IMR-90 (cell line): ENCODE results near the gene NDUFB10. TPM values are rescaled to one million over a fixed set of nuclear protein-coding genes. Genes with fewer than 3 reads are reported as not detected.

Experiments used
- ATAC-seq: fragments of 200-7000 bp; cut with Tn5 transposase; 2 replicates; pipeline ENCODE4 v1.9.1; 2020; ENCODE audit warnings: low read depth, mild to moderate bottlenecking, moderate library complexity
- BruUV-seq: library from RNA; stranded (reverse); fragments of 400-500 nt; replicated peaks from 2 replicates; lab custom pipeline; 2021; lab: Mats Ljungman, UMichigan
- CTCF ChIA-PET: fragments of 300-600 bp; formaldehyde crosslinking; extraction: SDS; loops from one replicate; lab custom pipeline; 2021; ENCODE audit warnings: antibody characterized with exemption; lab: Yijun Ruan, JAX
- POLR2A ChIA-PET: fragments of 300-600 bp; sonication (Branson Sonifier 250); formaldehyde crosslinking; loops from one replicate; lab custom pipeline; 2022; ENCODE audit warnings: antibody characterized with exemption; ENCODE audit not compliant: unreplicated experiment; lab: Charles Lee
- DNase-seq: peaks from one replicate; pipeline ENCODE4 v3.0.0; 2013
- H2AFZ ChIP-seq: replicated peaks from 2 replicates; pipeline ENCODE3; 2013; ENCODE audit warnings: low read length, mild to moderate bottlenecking; ENCODE audit not compliant: poor library complexity
- H2AK5ac ChIP-seq: 2 replicates; pipeline ENCODE4 v1.6.1; 2013; ENCODE audit warnings: low read depth, low read length, inconsistent platforms
- H2AK9ac ChIP-seq: replicated peaks from 2 replicates; pipeline ENCODE3; 2013; ENCODE audit warnings: mild to moderate bottlenecking, low read depth, low read length, moderate library complexity; ENCODE audit not compliant: poor library complexity
- H2BK120ac ChIP-seq: 2 replicates; pipeline ENCODE4 v1.6.1; 2013; ENCODE audit warnings: low read depth, low read length, inconsistent platforms
- H2BK15ac ChIP-seq: 3 replicates; pipeline ENCODE4 v1.6.1; 2013; ENCODE audit warnings: low read depth, low read length, inconsistent platforms
- H2BK20ac ChIP-seq: 2 replicates; pipeline ENCODE4 v1.6.1; 2013; ENCODE audit warnings: low read depth, mild to moderate bottlenecking, inconsistent platforms, low read length, moderate library complexity
- H2BK5ac ChIP-seq: 2 replicates; pipeline ENCODE4 v1.6.1; 2013; ENCODE audit warnings: mild to moderate bottlenecking, low read depth, low read length, inconsistent platforms; ENCODE audit not compliant: poor library complexity, severe bottlenecking
- H3K14ac ChIP-seq: replicated peaks from 2 replicates; pipeline ENCODE4 v1.6.1; 2013; ENCODE audit warnings: low read depth, low read length, inconsistent platforms
- H3K18ac ChIP-seq: 2 replicates; pipeline ENCODE4 v1.6.1; 2013; ENCODE audit warnings: low read depth, low read length, control low read depth
- H3K23ac ChIP-seq: 2 replicates; pipeline ENCODE4 v1.6.1; 2013; ENCODE audit warnings: low read depth, low read length, inconsistent platforms
- H3K27ac ChIP-seq: 2 replicates; pipeline ENCODE4 v1.5.1; 2013; ENCODE audit warnings: mild to moderate bottlenecking, control low read depth, low read length; ENCODE audit not compliant: insufficient read depth
- H3K27me3 ChIP-seq: 2 replicates; pipeline ENCODE4 v1.6.1; 2013; ENCODE audit warnings: low read length; ENCODE audit not compliant: control insufficient read depth, insufficient read depth
- H3K36me3 ChIP-seq: 2 replicates; pipeline ENCODE4 v1.6.1; 2013; ENCODE audit warnings: low read length, mixed read lengths; ENCODE audit not compliant: control insufficient read depth, insufficient read depth
- H3K4ac ChIP-seq: 2 replicates; pipeline ENCODE4 v1.6.1; 2013; ENCODE audit warnings: low read depth, low read length, inconsistent platforms
- H3K4me1 ChIP-seq: 2 replicates; pipeline ENCODE4 v1.6.1; 2013; ENCODE audit warnings: low read length, mixed read lengths; ENCODE audit not compliant: control insufficient read depth, insufficient read depth
- H3K4me2 ChIP-seq: 2 replicates; pipeline ENCODE4 v1.6.1; 2013; ENCODE audit warnings: low read depth, mild to moderate bottlenecking, control low read depth, low read length, moderate library complexity
- H3K4me3 ChIP-seq: 2 replicates; pipeline ENCODE4 v1.5.1; 2013; ENCODE audit warnings: low read depth, mild to moderate bottlenecking, control low read depth, low read length, moderate library complexity; ENCODE audit not compliant: insufficient read depth
- H3K56ac ChIP-seq: 2 replicates; pipeline ENCODE4 v1.6.1; 2013; ENCODE audit warnings: low read length, inconsistent platforms; ENCODE audit not compliant: insufficient read depth; ENCODE audit errors: extremely low read depth
- H3K79me1 ChIP-seq, 2 experiments: 2 replicates each; pipeline ENCODE4 v1.6.1; 2013; ENCODE audit warnings: low read length in 2 of 2, inconsistent platforms in 1 of 2, low read depth in 1 of 2
- H3K9ac ChIP-seq: 2 replicates; pipeline ENCODE4 v1.6.1; 2013; ENCODE audit warnings: low read depth, low read length, control low read depth
- H3K9me1 ChIP-seq: 2 replicates; pipeline ENCODE4 v1.6.1; 2013; ENCODE audit warnings: low read length, inconsistent platforms; ENCODE audit not compliant: insufficient read depth
- H3K9me3 ChIP-seq: 2 replicates; pipeline ENCODE4 v1.6.1; 2013; ENCODE audit warnings: low read length; ENCODE audit not compliant: control insufficient read depth, insufficient read depth
- H4K20me1 ChIP-seq: 2 replicates; pipeline ENCODE4 v1.6.1; 2013; ENCODE audit warnings: low read length, inconsistent platforms; ENCODE audit not compliant: insufficient read depth
- H4K5ac ChIP-seq: 2 replicates; pipeline ENCODE4 v1.6.1; 2013; ENCODE audit warnings: mild to moderate bottlenecking, low read depth, low read length, control low read depth
- H4K8ac ChIP-seq, 2 experiments: 2 replicates each; pipeline ENCODE4 v1.6.1; 2013; ENCODE audit warnings: low read depth in 2 of 2, low read length in 2 of 2, control low read depth in 1 of 2, inconsistent platforms in 1 of 2
- H4K91ac ChIP-seq: 2 replicates; pipeline ENCODE4 v1.6.1; 2013; ENCODE audit warnings: low read depth, low read length, inconsistent platforms; ENCODE audit not compliant: insufficient read depth
- BHLHE40 ChIP-seq: fragments of 150-350 bp; IDR thresholded peaks from 2 replicates; pipeline ENCODE4 v1.6.1; 2016; ENCODE audit warnings: mild to moderate bottlenecking, low read depth, low read length
- MAFK ChIP-seq: IDR thresholded peaks from 2 replicates; pipeline ENCODE4 v1.6.1; 2012; ENCODE audit warnings: low read depth, low read length, improper control_type of control experiment
- MXI1 ChIP-seq: IDR thresholded peaks from 2 replicates; pipeline ENCODE4 v1.6.1; 2012; ENCODE audit warnings: low read depth, mild to moderate bottlenecking, low read length, moderate library complexity, borderline replicate concordance
- RCOR1 ChIP-seq: IDR thresholded peaks from 2 replicates; pipeline ENCODE4 v1.6.1; 2012; ENCODE audit warnings: mild to moderate bottlenecking, low read length, improper control_type of control experiment; ENCODE audit not compliant: insufficient replicate concordance
- RFX5 ChIP-seq: IDR thresholded peaks from 2 replicates; pipeline ENCODE4 v1.8.0; 2012; ENCODE audit warnings: low read depth, mild to moderate bottlenecking, low read length, moderate library complexity
- SMC3 ChIP-seq: fragments of 150-350 bp; IDR thresholded peaks from 2 replicates; pipeline ENCODE4 v1.6.1; 2016; ENCODE audit warnings: low read depth, mild to moderate bottlenecking, antibody characterized with exemption, low read length, moderate library complexity
- WGBS, 2 experiments: methylation state at CpG; one replicate each; pipeline versions ENCODE4 v1.1.5 to v1.1.7; 2013; ENCODE audit warnings: missing lambda C conversion rate in 2 of 2; ENCODE audit not compliant: insufficient read length in 1 of 2; ENCODE audit errors: extremely low coverage in 2 of 2; 5-methylcytosine and 5-hydroxymethylcytosine counted together
- dilution Hi-C: fragments of 300-500 bp; cut with HindIII; formaldehyde crosslinking; loops from one replicate; pipeline ENCODE4 v1.14.3; 2018; ENCODE audit warnings: low sequenced_read_pairs; ENCODE audit not compliant: unreplicated experiment
- in situ Hi-C: fragments of 300-500 bp; cut with MboI; formaldehyde crosslinking; loops from 3 replicates; pipeline ENCODE4 v1.14.3; 2019; ENCODE audit warnings: low sequenced_read_pairs, inconsistent platforms, mixed read lengths
- intact Hi-C: fragments of 100-400 bp; cut with micrococcal nuclease; formaldehyde crosslinking; loops from 2 replicates; pipeline ENCODE4 v1.10.0; 2022
- polyA plus RNA-seq, 3 experiments: library from polyadenylated mRNA; depleted of rRNA; stranded (reverse); fragments of >200 nt; gene quantifications; 2 replicates each; pipeline ENCODE4 v1.2.3, GENCODE V29; 2012; ENCODE audit warnings: low replicate concordance in 1 of 3
- total RNA-seq: library from RNA; depleted of rRNA; stranded (reverse); fragments of >200 nt; gene quantifications from 2 replicates; pipeline ENCODE4 v1.2.3, GENCODE V29; 2012
- TF ChIP-seq, protein P1 (sequence below): conservative IDR thresholded peaks from 2 replicates; pipeline ENCODE4 v1.5.1; 2012; ENCODE audit warnings: mild to moderate bottlenecking, low read depth, low read length, improper control_type of control experiment

The NDUFB10 gene
- total and polyA plus RNA-seq, 2 of the 4 experiments (the other 2 are of a cell fraction): 189 to 220 TPM

DNA sequence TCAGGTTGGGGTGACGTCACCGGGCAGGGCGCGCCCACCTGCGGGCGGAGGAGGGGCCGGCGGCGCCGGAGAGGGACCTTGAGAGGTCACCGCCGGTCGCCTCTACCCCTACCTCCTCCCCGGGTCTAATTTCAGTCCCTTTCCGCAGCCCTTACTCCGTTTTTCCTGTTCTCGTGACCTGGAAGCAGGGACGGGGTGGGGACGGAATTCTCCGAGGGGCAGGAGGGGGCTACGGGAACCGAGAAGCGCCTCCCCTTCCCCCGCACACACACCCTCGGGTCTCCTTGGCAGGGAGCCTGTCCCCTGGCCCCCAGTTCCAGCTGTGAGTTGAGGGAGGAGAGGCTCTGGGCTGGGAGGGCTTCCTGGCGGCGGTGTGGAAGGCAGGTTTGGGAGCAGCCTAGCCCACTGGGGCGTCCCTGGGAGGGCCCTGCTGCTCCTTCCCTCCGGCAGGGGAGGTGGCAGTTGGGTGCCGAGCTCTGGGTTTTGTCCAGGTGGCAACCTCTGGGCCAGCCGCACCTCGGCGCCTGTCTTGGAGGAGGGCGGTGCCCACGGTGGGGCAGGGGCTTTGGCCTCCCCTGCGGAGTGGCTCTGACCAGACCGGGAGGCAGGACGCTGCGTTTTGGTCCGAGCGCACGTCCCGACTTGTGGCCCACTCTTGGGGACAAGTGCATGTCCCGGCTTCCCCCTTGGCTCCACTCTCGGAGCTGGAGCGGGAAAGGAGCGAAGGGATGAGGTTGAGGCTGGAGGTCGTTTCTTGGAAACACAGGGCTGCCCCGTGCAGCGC is 31.2 kb downstream of the NDUFB10 start:
- no peak overlapping the region for H2BK5ac ChIP-seq
- TF ChIP-seq MXI1 (no peak), MAFK (no peak), SMC3 (no peak), BHLHE40 (no peak), RFX5 (no peak), RCOR1 (no peak)
- TF ChIP-seq, protein P1, sequence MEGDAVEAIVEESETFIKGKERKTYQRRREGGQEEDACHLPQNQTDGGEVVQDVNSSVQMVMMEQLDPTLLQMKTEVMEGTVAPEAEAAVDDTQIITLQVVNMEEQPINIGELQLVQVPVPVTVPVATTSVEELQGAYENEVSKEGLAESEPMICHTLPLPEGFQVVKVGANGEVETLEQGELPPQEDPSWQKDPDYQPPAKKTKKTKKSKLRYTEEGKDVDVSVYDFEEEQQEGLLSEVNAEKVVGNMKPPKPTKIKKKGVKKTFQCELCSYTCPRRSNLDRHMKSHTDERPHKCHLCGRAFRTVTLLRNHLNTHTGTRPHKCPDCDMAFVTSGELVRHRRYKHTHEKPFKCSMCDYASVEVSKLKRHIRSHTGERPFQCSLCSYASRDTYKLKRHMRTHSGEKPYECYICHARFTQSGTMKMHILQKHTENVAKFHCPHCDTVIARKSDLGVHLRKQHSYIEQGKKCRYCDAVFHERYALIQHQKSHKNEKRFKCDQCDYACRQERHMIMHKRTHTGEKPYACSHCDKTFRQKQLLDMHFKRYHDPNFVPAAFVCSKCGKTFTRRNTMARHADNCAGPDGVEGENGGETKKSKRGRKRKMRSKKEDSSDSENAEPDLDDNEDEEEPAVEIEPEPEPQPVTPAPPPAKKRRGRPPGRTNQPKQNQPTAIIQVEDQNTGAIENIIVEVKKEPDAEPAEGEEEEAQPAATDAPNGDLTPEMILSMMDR: no peak
- H3K4me1 ChIP-seq: peaks cover 13% of the 10 kb centered on the region
- no TSS peak for BruUV-seq
- POLR2A ChIA-PET: no interaction called here
- peak overlapping the region; percentile 70 for H2AK9ac ChIP-seq
- no peak overlapping the region for H2BK120ac ChIP-seq
- intact Hi-C loops (no loop called here), in situ Hi-C loops (no loop called here), dilution Hi-C loops (no loop called here)
- H3K27ac ChIP-seq: no peak overlapping the region
- H3K4me3 ChIP-seq: peak overlapping the region; percentile 45; the same call in 1 of the 2 replicates
- peak overlapping the region; percentile 84 for H2AFZ ChIP-seq
- DNase-seq (no peak), ATAC-seq (no peak)
- peaks cover 17% of the 10 kb centered on the region for H3K27me3 ChIP-seq
- peaks cover 13% of the 10 kb centered on the region for H3K36me3 ChIP-seq
- no peak overlapping the region for H4K8ac ChIP-seq
- CTCF ChIA-PET: interaction anchor here (1.1 kb wide), 1 partner anchor 13 kb away, joined by 3 read pairs; no protein-coding TSS in a partner anchor
- no peak overlapping the region for H3K23ac ChIP-seq
- peak overlapping the region; percentile 24; the same call in 1 of the 2 replicates for H3K4ac ChIP-seq
- peaks cover 2% of the 10 kb centered on the region; the same call in 1 of the 2 replicates for H3K9me3 ChIP-seq
- WGBS, 2 experiments: 21% methylated on average over 20 of the region's 50 CpGs; no CpG with 5 or more reads in 1 of the 2 experiments
- no peak overlapping the region for H3K9ac ChIP-seq
- peaks cover 11 to 24% of the 10 kb centered on the region in 2 experiments; a peak in 3 of 4 replicates for H3K79me1 ChIP-seq
- no peaks in the 10 kb centered on the region for H4K20me1 ChIP-seq
- peak overlapping the region; percentile 89 for H3K4me2 ChIP-seq
- H3K18ac ChIP-seq: no peak overlapping the region
- H3K9me1 ChIP-seq: peaks cover 19% of the 10 kb centered on the region
- peak overlapping the region; percentile 68 for H2AK5ac ChIP-seq
- no peak overlapping the region for H3K14ac ChIP-seq
- 0 out of 2 replicates have a peak overlapping the region, but pooled peaks have one; percentile 23 for H4K5ac ChIP-seq
- no peak overlapping the region for H3K56ac ChIP-seq
- no peak overlapping the region for H2BK20ac ChIP-seq
- no peak overlapping the region for H4K91ac ChIP-seq
- no peak overlapping the region for H2BK15ac ChIP-seq
